Ureter (tissue), 1 donor: ENCODE results near the gene STYX. TPM values are rescaled to one million over a fixed set of nuclear protein-coding genes. Genes with fewer than 3 reads are reported as not detected.
"Not testable (repeated sequence)": the region's sequence is repeated elsewhere in the genome, so short reads cannot be mapped to it uniquely, and the experiment has no call there.

Source experiments
- DNase-seq: peaks from one replicate; pipeline ENCODE4 v3.0.0-alpha.2; 2020; ENCODE audit warnings: low spot score
- total RNA-seq: library from RNA; stranded (reverse); gene quantifications from one replicate; pipeline ENCODE4 v1.2.4, GENCODE V29; 2023
- donor health status: DM: yes; HTN: yes; CAD: no.

STYX gene
- total RNA-seq, 1 donor from 2014 or later: 12.8 TPM

- not testable (repeated sequence) for DNase-seq
Measured at GRCh38 chr14:52727509-52727908, 2.5 kb upstream of the STYX start.

- not testable (repeated sequence) for DNase-seq
Measured at GRCh38 chr14:52729035-52729434, 931 bp upstream of the STYX start.

GRCh38 chr14:52729585-52729924, 411 bp upstream of the STYX start:
- no peak for DNase-seq

GRCh38 chr14:52730709-52731111, 744 bp downstream of the STYX start:
- no peak for DNase-seq

- DNase-seq: no peak
Measured at GRCh38 chr14:52733824-52734223, 3.9 kb downstream of the STYX start.

GRCh38 chr14:52735921-52736489, 6.0 kb downstream of the STYX start:
- no peak for DNase-seq

GRCh38 chr14:52738409-52738808, 8.4 kb downstream of the STYX start:
- no peak for DNase-seq

- no peak for DNase-seq
Measured at GRCh38 chr14:52740751-52741150, 10.8 kb downstream of the STYX start.

- no peak for DNase-seq
Measured at GRCh38 chr14:52741865-52742264, 11.9 kb downstream of the STYX start.

- no peak for DNase-seq
Measured at GRCh38 chr14:52748647-52749292, 18.8 kb downstream of the STYX start.

GRCh38 chr14:52755607-52756316, 25.8 kb downstream of the STYX start:
- no peak for DNase-seq

- DNase-seq: no peak
Measured at GRCh38 chr14:52759145-52759544, 29.2 kb downstream of the STYX start.

GRCh38 chr14:52762923-52763322, 33.0 kb downstream of the STYX start:
- not testable (repeated sequence) for DNase-seq

GRCh38 chr14:52767058-52767833, 37.3 kb downstream of the STYX start:
- DNase-seq: no peak

- DNase-seq: no peak
Measured at GRCh38 chr14:52769887-52770286, 39.9 kb downstream of the STYX start.

GRCh38 chr14:52776816-52777215, 46.9 kb downstream of the STYX start:
- no peak for DNase-seq

GRCh38 chr14:52778702-52779101, 48.7 kb downstream of the STYX start:
- DNase-seq: no peak

- no peak for DNase-seq
Measured at GRCh38 chr14:52780893-52781292, 50.9 kb downstream of the STYX start.

- no peak for DNase-seq
Measured at GRCh38 chr14:52781629-52782028, 51.7 kb downstream of the STYX start.

- DNase-seq: no peak
Measured at GRCh38 chr14:52783206-52783605, 53.2 kb downstream of the STYX start.

- DNase-seq: no peak
Measured at GRCh38 chr14:52786887-52787286, 56.9 kb downstream of the STYX start.

- no peak for DNase-seq
Measured at GRCh38 chr14:52789118-52789517, 59.2 kb downstream of the STYX start.
